HG02973 (cell line): ENCODE measurements around the gene SSNA1.

Source experiments
- ATAC-seq: cut with Tn5 transposase; IDR thresholded peaks from one replicate; pipeline ENCODE4 v1.9.1; 2021; ENCODE audit warnings: moderate library complexity; ENCODE audit not compliant: unreplicated experiment

The SSNA1 gene

DNA sequence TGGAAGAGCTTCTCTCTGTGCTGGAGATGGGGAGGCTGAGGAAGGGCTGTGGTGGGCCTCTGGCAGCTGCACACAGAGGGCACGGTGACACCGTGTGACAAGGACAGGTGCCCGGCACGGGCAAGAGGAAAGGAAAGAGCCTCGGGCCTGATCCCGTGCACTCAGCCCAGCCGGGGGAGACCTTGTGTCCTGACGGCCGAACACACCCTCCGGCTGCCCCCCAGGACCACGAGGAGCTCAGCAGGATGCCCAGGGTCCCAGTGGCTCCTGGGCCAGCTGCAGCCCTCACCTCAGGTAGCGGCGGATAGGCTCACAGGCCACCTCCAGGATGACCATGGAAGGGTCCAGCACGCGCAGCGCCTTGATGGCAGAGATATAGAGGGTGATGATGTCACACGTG, 5.6 kb upstream of the SSNA1 start:
- ATAC-seq, result no peak

DNA sequence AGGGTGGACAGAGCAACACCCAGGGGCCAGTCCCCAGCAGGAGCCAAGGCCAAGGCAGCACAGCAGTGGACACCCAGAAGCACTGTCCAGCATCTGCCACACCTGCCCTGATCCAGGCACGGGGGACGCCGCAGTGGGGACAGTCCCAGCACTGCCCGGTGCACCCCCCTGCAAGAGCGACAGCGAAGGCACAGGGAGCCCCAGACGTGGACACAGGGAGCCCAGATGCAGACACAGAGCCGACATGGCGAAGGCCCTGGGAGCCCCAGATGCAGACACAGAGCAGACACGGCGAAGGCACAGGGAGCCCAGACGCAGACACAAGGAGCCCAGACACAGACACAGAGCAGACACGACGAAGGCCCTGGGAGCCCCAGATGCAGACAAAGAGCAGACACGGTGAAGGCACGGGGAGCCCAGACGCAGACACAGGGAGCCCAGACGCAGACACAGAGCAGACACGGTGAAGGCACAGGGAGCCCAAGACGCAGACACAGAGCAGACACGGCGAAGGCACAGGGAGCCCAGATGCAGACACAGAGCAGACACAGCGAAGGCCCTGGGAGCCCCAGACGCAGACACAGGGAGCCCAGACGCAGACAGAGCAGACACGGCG, 4.4 kb upstream of the SSNA1 start:
- ATAC-seq, result no peak

DNA sequence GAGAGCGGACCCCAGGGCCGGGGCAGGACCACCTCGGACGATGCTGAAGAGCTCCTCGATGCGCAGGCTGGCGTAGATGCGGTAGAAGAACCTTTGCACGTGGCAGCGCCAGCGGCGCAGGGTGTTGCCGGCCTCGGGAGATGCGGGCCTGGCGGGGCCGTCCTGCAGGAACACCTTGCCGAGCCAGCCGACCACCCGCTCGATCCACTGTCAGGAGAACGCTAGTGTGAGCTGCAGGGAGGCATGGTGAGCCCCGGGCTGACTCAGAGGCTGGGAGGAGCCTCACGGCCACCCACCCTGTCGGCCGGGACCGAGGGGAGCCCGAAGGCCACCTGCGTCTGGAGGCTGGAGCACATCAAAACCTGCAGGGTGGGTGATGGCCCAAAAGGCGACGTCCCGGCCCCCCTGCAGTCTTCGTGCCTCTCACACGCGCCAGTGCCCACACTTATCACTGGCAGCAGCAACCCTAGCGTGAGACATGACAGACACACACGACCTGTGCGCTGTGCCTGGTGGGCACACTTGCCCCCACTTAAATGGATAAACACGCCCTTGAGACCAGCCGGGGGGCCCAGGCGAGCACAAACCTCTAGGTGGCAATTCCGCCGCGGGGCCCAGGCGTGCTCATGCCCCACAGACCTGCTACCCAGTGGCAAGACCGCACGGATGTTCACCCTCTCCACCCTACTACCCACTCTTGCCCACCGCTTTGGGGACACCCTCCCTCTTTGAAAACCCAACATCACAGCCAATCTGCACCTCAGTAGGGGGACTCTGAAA, 3.4 kb upstream of the SSNA1 start:
- ATAC-seq, result no peak

DNA sequence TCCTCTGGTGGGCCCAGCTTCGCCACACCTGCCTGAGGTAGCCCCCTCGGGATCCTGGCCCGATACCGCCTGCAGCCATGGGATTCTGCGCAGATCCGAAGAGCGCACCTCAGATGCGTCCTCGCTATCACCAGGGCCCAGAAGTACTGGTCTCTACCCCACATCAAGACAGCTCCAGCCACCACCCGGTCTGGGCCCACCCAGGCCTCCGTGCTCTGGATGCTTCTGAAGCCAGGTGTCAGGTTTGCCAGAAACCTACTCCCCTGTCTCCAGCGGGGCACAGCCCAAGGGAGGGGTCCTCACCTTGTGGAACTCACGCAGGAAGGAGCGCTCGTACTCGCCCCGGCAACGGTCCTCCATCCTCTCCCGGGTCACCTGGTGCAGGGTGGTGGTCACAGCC, 2.6 kb upstream of the SSNA1 start:
- no peak for ATAC-seq

DNA sequence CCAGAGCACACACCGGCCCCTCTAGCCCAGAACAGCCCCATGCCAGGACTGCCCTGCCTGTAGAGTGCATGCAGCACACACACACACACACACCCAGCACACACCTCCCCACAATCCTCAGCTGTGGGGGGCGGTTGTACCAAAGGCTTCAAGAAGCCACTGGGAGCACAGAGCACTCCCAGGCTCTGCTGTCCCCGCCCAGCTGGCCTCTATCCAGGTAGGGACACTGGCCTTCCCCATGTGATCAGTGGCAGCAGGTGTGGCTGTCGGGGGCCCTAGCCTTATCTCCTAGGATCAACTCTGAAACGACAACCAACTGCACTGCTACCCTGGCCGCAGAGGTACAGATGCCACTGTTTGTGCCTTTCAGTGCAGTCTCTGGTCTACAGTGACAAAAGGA, 2.1 kb upstream of the SSNA1 start:
- no peak for ATAC-seq

DNA sequence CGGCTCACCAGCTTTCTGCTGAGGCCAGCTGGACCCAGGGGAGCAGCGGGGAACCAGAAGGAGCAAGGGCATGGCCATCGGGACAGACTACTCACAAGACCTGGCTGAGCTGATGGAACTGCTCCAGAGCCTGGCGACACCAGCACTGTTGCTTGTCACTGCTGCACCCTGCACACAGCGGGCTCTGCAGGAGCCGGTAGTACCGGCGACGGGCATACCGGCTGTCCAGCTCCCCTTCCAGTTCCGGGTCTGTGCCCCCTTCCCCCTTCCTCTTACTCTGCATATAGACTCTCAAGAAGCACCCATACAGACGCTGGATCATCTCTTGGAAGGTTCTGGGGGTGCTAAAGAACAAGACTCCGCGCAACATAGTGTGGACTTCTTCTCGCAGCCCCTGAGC, 1.1 kb upstream of the SSNA1 start:
- ATAC-seq, result no peak

DNA sequence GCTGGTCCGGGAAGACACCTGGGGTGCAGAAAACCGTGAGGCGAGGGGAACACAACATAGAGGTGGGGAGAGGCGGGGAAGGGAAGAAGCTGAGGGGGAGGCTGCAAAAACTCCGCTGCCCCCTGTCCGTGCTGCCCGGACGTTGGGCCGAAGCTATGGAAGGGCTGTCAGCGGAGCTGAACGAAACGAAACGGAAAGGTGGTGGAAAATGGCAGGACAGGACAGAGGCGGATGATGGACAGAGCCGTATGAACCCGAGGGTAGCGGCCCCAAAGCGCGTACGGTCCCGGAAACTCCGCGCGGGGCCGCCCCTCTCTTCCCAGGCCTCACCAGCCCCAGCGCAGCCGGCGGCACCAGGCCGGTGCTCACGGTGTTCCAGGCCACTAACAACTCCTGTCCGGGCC, 388 bp upstream of the SSNA1 start:
- ATAC-seq, result no peak

DNA sequence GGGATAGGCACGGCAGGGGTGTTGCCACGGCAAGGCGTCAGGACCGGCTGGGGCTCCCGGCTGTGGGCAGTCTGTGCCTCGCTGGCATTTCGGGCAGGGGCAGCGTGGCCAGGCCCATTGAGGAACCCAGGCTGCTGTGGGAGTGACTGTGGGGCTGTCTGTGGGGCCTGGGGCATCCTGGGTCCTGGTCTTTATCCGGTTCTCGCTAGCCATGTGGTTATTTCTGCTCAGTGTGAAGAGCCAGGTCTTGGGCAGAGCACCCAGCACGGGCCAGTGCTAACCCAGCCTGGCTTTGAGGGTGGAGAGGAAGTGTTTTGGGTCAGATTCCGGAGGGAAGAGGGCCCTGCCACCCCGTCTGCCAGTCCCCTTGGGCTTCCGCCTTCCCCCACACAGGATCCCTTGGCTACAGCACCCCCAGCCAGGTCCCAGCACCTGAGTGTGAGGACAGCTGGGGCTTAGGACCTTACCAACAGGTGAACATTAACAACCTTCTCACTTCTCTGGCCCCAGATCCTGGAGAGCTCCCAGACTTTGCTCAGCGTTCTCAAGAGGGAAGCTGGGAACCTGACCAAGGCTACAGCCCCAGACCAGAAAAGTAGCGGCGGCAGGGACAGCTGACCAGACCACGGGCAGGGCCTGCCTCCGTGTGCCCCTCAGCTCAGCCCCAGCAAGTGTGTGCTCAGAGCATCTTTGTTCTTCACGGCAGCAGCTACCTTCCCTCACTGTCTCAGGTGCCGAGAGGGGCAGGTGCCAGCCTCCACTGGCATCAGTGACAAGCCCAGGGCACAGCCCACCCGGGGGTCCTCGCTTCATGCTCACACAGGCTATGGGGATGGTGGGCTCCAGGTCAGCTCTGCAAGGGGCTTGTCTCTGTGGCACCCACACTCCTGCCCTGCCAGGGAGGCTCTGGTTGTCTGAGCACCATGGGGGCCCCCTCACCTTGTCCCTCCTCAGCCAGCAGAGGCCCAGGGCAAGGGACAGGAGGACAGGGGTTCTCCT, 1.1 kb downstream of the SSNA1 start:
- ATAC-seq, result no peak

DNA sequence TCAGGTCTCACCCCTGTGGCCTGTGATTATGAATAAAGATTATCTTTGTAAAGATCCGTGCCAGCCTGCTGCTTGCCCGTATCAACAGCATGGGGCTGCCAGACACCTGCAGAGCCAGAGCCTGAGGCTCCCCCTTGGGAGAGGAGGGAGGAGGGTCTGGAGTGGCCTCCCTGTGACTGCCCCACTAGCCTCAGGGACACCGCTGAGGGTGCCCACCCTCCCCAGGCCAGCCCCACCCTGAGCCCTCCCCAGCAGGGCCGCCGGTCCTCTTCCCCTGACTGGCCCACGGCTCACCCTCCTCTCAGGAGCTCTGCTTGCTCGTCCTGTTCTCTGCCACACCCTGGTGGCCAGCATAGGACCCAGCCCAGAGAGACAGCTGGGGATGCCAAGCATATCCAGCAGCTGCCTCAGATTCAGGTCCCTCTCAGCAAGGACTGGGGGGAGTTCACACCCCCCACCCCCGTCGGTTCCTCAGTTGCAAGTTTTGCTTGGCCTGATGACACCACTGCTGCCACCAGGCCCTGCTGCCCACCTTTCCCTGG, 1.9 kb downstream of the SSNA1 start:
- no peak for ATAC-seq

DNA sequence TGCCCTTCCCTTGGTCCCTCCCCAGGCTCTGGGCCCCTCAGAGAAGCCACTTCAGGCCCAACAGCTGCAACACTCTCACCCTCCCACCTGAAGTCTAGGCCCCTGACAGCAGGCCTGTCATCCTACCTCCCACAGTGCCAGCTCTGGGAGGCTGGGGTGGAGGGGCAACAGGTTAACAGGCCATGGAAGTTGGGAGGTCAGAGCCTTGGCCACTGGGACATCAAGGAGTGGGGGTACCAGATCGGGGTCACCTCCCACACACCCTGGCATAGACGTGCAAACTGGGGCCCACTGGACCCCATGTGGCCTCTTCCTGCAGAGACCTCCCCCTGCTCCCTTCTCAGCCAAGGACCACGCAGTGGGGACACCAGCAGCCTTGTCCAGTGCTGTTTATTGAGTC, 2.8 kb downstream of the SSNA1 start:
- no peak for ATAC-seq

DNA sequence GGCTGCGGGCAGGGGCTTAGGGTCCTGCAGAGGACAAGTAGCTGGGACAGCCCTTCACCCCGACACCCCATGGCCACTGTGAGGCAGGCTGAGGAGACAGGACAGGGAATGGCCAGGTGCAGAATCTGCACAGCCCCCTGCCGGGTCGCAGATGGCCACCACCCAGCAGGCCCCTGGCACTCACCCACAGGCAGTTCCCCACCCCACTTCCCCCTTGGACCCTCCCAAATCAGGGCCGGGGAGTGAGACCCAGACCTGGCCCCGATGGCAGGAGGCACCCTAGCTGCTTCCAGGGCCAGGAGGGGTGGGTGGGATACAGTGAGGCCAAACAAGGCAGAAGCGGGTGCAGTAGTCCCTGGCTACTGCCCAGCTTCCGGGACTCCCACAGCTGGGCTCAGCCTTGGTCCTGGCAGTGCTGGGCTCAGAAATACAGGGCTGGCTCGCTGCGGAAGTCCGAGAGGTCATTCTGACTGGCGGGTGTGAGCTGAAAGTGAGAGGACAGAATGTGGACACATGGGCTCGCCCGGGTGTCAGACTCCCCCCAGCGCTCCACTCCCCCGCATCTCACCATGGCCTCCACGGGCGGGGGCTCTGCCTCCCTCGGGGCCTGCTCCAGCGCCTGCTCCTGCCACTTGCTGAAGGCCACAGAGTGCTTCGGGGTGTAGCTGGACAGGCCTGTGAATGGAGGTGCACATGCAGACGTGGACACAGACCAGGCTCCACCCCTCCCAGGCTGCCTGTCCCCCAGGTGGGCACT, 3.4 kb downstream of the SSNA1 start:
- ATAC-seq, result no peak

DNA sequence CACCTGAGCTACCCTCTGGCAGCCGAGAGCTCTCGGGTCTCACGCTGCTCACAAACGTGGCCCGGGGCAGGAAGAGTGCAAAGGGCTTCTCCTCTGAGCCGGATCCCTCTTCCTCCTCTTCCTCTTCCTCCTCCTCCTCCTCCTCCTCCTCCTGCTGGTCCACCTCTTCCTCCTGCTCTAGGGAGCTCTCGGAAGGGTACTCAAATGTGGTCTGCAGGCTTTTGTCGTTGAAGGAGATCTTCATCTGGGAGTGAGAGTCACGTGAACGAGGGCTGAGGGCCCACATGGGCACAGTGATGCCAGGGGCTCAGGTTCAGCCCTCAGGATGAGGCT, 3.9 kb downstream of the SSNA1 start:
- no peak for ATAC-seq

DNA sequence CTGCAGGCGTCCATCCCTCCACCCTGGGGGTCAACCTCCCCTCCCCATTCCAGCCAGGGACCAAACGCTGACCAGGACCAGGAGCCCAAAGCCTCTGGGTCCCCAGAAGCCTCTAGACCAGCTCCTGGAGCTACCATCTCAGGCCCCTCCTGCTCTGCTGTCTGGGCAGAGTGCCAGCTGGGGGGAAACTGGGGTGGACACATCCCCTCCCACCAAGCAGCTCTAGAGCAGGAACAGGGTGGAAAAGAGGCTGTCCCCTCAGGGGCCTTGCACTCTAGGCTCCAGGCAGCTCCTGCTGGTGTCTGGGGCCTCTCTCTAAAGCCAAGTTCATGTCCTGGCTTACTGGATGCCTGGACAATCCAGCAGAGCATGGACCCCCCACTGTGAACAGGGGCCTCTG, 4.4 kb downstream of the SSNA1 start:
- ATAC-seq, result no peak

DNA sequence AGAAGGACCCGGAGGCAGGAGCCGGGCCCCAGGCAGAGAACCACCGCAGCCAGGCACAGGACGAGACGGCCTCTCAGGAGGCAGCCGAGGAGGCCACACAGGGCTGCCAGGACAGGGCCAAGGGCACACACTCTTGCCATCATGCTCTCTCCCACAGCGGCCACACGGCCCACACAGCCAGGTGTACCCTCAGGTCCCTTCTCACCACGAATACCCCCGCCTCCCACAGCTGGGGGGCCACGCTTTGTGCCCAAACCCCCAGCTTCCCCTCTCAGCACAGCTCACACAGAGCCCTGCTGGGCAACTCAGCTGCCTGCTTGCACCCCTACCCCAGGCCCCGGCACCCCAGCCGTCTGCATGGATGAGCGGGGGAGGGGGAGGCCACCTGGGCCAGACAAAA, 5.3 kb downstream of the SSNA1 start:
- no peak for ATAC-seq

DNA sequence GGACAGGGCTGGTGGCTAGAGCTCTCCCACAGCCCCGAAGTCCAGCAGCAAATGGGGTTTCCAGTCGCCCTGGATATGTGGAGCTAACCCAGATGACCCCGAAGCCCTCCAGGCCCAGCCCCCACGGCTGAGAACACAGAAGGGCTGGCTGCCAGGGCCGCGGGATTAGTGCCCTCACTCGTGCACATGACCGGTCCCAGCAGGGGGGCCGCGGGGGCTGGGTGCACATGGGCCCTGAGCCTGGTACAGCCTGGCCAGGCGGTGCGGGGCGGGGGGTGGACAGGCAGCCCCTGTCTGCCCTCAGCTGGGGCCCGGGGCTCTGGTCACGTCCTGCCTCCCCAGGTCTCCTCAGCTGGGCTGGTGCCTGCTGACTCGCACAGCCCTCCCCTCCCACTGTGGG, 5.9 kb downstream of the SSNA1 start:
- ATAC-seq, result no peak

DNA sequence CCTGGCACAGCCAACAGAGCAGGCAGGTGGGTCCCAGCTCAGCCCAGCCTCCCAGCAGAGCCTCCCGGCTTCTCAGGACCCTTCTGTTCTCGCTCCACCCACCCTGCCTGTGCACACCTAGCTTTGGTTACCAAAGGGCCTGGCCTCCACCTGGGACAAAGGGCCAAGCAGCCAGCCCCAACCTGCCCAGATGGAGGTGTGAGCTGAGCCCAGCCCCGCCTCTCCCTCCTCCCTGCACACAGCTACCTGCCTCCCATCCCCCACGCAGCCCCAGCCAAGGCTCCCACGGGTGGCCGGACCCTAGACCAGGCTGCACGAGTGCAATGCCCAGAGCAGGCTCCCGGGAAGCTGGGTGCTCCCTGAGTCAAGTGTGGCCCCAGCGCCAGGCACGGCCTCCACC, 6.4 kb downstream of the SSNA1 start:
- ATAC-seq, result no peak

DNA sequence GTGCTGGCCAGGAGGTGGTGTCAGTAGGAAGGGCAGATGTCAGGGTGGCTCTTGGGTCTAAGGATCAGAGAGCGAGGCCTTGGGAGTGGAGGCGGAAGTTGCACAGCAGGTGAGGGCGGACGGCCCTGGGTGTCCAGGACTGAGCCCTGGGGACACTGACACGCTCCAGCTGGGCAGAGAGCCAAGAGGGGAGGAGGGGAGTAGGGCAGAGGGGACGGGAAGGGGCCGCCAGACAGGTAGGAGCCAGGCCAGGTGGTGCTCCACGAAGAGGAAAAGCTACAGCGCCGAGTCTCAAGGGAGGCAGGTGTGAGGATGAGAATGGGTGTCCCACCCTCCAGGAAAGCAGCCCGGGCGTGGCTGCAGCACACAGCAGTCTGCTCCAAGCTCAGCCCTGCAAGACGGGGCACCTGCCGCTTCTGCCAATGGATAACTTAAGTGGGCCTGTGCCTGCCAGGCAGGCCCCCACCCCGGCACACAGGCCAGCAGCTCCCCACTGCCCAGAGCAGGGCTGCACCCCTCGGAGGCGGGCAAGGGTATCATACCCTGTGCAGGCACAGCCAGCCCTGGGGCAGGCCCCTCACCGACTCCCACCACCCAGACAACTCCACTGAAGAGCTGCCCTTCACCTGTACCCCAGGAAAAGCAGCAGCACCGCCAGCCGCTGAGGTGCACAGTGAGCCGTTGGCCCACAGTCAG, 7.2 kb downstream of the SSNA1 start:
- no peak for ATAC-seq

DNA sequence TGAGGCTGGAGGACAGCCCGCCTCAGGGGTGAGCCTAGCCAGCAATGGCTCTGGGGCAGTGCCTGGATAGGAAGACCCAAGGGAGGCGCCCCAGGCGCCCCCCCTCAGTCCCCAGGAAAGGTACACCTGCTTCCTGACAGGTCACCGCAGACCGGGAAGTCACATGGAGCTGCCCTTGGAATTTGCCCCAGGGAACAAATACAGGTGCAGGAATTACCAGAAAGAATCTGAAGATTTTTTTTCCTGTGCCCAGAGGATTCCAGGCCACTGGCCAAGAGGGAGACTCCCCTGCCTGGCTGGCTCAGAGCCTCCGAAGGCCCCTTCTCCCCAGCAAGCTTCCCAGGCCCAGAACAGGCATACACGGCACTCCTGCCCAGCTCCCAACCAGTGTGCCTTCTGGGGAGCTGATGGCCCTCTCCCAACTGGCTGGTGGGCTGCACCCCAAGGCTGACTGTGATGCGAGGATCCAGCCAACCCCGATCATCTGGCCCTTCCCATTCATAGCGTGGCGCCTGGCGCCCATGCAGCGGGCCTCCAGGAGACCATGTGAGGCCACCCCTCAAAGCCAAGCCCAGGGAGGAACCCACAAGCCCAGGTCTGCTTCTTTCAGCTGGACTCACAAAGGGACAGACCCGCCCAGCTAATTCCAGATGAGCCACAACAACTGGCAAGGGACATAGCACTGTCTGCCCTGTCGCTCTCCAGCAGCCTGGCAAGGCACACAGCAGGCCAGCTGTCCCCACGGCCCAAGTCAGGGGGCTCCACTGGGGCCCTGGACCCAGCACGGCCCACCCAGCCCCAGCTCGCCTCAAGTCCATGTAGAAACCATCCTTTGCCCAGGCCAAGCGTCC, 9.8 kb downstream of the SSNA1 start:
- no peak for ATAC-seq

DNA sequence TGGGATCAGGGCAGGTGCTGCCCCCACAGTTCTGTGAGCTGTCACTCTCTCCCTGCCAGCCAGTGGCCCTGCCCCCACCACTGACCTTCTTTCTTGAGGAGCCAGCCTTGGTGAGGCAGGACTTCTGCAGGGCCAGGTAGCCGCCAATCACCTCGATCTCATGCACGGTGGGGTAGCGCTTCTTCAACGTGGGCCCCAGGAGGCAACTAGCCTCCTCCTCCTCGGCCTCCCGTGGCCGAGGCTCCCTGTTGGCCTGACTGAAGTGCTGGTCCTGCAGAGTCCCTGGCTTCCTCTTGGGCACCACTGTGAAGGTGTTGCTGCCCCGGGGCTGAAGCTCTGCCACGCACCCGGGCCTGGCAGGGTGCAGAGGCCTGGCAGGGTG, 10.4 kb downstream of the SSNA1 start:
- ATAC-seq, result no peak
